GM03348 (cell line): ENCODE results near the gene UBTD2.

ENCODE experiments used
- DNase-seq: peaks from one replicate; pipeline ENCODE4 v3.0.0; 2012; ENCODE audit warnings: low spot score

Gene UBTD2

GRCh38 chr5:172169216-172169615 is 114.3 kb downstream of the UBTD2 start:
- no peak for DNase-seq

GRCh38 chr5:172168311-172168710 is 115.3 kb downstream of the UBTD2 start:
- no peak for DNase-seq

GRCh38 chr5:172167895-172168294 is 115.7 kb downstream of the UBTD2 start:
- DNase-seq = no peak

DNA sequence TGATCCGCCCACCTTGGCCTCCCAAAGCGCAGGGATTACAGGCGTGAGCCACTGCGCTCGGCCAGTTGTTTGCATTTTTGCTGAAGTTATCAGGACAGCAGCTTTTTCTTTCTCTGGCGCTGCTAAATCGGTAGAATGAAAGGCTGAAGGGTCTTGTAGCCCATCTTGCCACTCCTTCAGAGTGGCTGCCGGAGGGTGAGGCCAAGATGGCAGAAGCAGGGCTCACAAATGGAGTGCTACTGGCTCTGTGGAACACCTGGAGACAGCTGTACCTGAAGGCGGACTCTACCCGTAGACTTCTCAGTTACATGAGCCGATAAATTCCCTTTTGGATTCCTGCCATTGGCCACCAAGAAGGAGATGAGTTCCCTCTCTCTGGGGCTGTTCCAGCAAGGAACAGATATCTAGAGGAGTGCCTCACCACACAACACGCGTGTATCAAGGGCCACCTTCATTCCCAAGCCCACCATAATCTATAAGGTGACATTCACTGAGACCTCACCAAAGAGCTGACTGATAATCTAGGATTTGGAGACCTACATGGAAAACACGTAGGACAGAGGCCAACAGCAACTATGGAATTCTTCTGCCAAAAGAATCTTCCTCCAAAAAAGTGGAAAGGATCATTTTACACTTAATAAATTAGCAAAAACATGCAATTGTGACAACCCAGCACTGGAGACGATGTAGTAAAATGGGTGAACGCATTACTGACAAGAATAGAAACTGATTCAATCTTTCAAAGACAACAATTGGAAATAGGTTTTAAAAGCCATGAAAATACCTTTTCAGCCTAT is 117.3 kb downstream of the UBTD2 start:
- no peak for DNase-seq

DNA sequence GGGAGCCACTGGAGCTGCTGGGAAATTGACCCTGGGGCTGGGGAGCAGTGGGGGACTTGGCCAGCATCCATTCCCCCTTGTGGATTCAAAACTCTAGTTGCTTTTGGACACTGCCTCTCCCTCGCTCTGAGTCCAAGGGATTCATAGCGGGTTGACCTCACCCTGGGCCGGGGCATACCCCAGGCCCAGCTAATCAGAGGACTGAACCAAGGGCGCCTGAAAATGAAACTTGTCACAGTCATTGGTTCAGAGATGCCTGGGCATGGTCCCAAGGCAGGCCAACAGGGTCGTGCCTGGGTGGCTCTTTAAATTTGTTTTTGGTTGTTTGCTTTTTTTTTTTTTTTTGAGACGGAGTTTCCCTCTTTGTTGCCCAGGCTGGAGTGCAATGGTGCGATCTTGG is 118.1 kb downstream of the UBTD2 start:
- DNase-seq = no peak

- DNase-seq = peak; percentile 78
Observed at GRCh38 chr5:172164769-172165212, 118.8 kb downstream of the UBTD2 start.

- peak; percentile 60 for DNase-seq
Observed at GRCh38 chr5:172163346-172163745, 120.2 kb downstream of the UBTD2 start.

GRCh38 chr5:172162987-172163343 is 120.6 kb downstream of the UBTD2 start:
- DNase-seq = no peak

GRCh38 chr5:172162323-172162986 is 121.1 kb downstream of the UBTD2 start:
- no peak for DNase-seq

DNA sequence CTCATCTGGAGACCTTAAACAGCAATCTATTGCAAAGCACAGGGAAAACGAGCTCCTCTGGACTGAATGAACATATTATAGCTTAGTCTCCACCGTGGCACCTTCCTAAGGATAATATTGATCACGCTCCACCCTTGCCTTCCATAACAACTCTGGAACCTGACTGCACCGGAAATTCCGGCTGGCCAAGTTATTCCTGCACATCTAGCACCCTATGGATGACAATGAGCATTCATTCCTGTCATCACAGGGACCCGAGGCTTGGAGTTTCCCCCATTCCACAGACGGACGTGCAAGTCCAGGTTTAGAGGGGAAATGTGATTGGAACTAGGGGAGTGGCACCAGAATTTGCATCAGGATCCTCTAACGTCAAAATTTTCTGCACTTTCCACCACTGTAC is 123.1 kb downstream of the UBTD2 start:
- no peak for DNase-seq
